H1 (cell line): ENCODE measurements around the gene MAPT. TPM values are rescaled to one million over a fixed set of nuclear protein-coding genes. Genes with fewer than 3 reads are reported as not detected.

ENCODE experiments used
- CTCF ChIA-PET: fragments of 300-600 bp; sonication (Branson Sonifier 250); formaldehyde crosslinking; loops from one replicate; lab custom pipeline; 2021; ENCODE audit not compliant: partially characterized antibody; lab: Charles Lee
- POLR2A ChIA-PET: fragments of 300-600 bp; sonication (Branson Sonifier 250); formaldehyde crosslinking; loops from one replicate; lab custom pipeline; 2021; ENCODE audit warnings: inconsistent platforms; ENCODE audit not compliant: partially characterized antibody; lab: Charles Lee
- DNase-seq, 2 experiments: peaks; one replicate each; pipeline versions ENCODE4 v3.0.0 to v3.0.0-alpha.2; 2010 to 2022; ENCODE audit warnings: low spot score in 2 of 2, low read depth in 1 of 2, mixed read lengths in 1 of 2
- FAIRE-seq: peaks from 2 replicates; lab custom pipeline; 2011; peaks lifted over from hg19 to GRCh38; lab: Jason Lieb, UNC
- H2AFZ ChIP-seq: 2 replicates; pipeline ENCODE4 v1.8.1; 2012; ENCODE audit warnings: low read length, inconsistent platforms
- H2AK5ac ChIP-seq: 2 replicates; pipeline ENCODE4 v1.6.1; 2013; ENCODE audit warnings: low read depth, low read length
- H2BK120ac ChIP-seq: replicated peaks from 2 replicates; pipeline ENCODE3; 2013; ENCODE audit warnings: low read depth, low read length, inconsistent platforms
- H2BK12ac ChIP-seq: 2 replicates; pipeline ENCODE4 v1.6.1; 2013; ENCODE audit warnings: low read depth, low read length
- H2BK15ac ChIP-seq: 2 replicates; pipeline ENCODE4 v1.6.1; 2013; ENCODE audit warnings: low read length
- H2BK20ac ChIP-seq: 2 replicates; pipeline ENCODE4 v1.6.1; 2013; ENCODE audit warnings: low read length
- H2BK5ac ChIP-seq: 2 replicates; pipeline ENCODE4 v1.6.1; 2013; ENCODE audit warnings: low read depth, low read length
- H3K14ac ChIP-seq: 2 replicates; pipeline ENCODE4 v1.6.1; 2013; ENCODE audit warnings: inconsistent platforms; ENCODE audit not compliant: insufficient read length
- H3K18ac ChIP-seq: 2 replicates; pipeline ENCODE4 v1.6.1; 2013; ENCODE audit warnings: low read length; ENCODE audit errors: extremely low read depth
- H3K23ac ChIP-seq: 2 replicates; pipeline ENCODE4 v1.6.1; 2013; ENCODE audit warnings: inconsistent platforms; ENCODE audit not compliant: insufficient read length
- H3K23me2 ChIP-seq: 2 replicates; pipeline ENCODE4 v1.6.1; 2013; ENCODE audit warnings: low read depth, low read length
- H3K27ac ChIP-seq: 2 replicates; pipeline ENCODE4 v1.6.1; 2011; ENCODE audit warnings: low read depth, low read length, inconsistent platforms
- H3K27me3 ChIP-seq, 4 experiments: replicated peaks in 1 of 4; 1 replicate in 1 of 4; 2 replicates in 3 of 4; pipeline versions ENCODE4 v1.6.1 to v1.8.1; 2011 to 2013; ENCODE audit warnings: low read length in 3 of 4, mild to moderate bottlenecking in 3 of 4, inconsistent platforms in 2 of 4, mixed read lengths in 2 of 4, moderate library complexity in 1 of 4; ENCODE audit not compliant: control insufficient read depth in 3 of 4, insufficient read depth in 3 of 4; ENCODE audit errors: extremely low read depth in 1 of 4
- H3K36me3 ChIP-seq, 4 experiments: 2 replicates each; pipeline versions ENCODE4 v1.6.1 to v1.8.1; 2011 to 2013; ENCODE audit warnings: mild to moderate bottlenecking in 4 of 4, low read length in 3 of 4, moderate library complexity in 2 of 4, control low read depth in 1 of 4, inconsistent platforms in 1 of 4; ENCODE audit not compliant: insufficient read depth in 4 of 4, control insufficient read depth in 2 of 4
- H3K4ac ChIP-seq: replicated peaks from 2 replicates; pipeline ENCODE3; 2013; ENCODE audit warnings: low read length, low read depth, mixed read lengths, inconsistent platforms; ENCODE audit not compliant: insufficient read length
- H3K4me1 ChIP-seq, 4 experiments: replicated peaks in 1 of 4; 1 replicate in 1 of 4; 2 replicates in 3 of 4; pipeline versions ENCODE4 v1.6.1 to v1.8.1; 2011 to 2013; ENCODE audit warnings: low read length in 3 of 4, inconsistent platforms in 2 of 4, mixed read lengths in 1 of 4; ENCODE audit not compliant: insufficient read depth in 4 of 4, control insufficient read depth in 3 of 4
- H3K4me2 ChIP-seq, 2 experiments: 2 replicates each; pipeline versions ENCODE4 v1.6.1 to v1.8.1; 2011 to 2013; ENCODE audit warnings: low read depth in 2 of 2, low read length in 2 of 2, control low read depth in 1 of 2, inconsistent platforms in 1 of 2, mild to moderate bottlenecking in 1 of 2; ENCODE audit not compliant: insufficient read depth in 1 of 2
- H3K4me3 ChIP-seq, 4 experiments: fragments of 200-600, 300-600 bp in 1 of 4; sonication (generic), shearing (Covaris generic), sonication (Bioruptor Twin) in 1 of 4; 2 replicates each; pipeline versions ENCODE4 v1.5.1 to v1.8.1; 2011 to 2016; ENCODE audit warnings: low read length in 4 of 4, low read depth in 3 of 4, control low read depth in 2 of 4, inconsistent platforms in 2 of 4, mild to moderate bottlenecking in 2 of 4, mixed read lengths in 1 of 4, moderate library complexity in 1 of 4; ENCODE audit not compliant: insufficient read depth in 2 of 4; ENCODE audit errors: extremely low read depth in 1 of 4
- H3K56ac ChIP-seq: replicated peaks from 2 replicates; pipeline ENCODE3; 2013; ENCODE audit warnings: low read depth, mild to moderate bottlenecking, mixed read lengths, low read length, inconsistent platforms; ENCODE audit not compliant: insufficient read length
- H3K79me1 ChIP-seq: 2 replicates; pipeline ENCODE4 v1.6.1; 2013; ENCODE audit warnings: low read depth, low read length, control low read depth
- H3K79me2 ChIP-seq, 2 experiments: 2 replicates each; pipeline versions ENCODE4 v1.6.1 to v1.8.1; 2012 to 2013; ENCODE audit warnings: low read length in 2 of 2, mild to moderate bottlenecking in 2 of 2, inconsistent platforms in 1 of 2; ENCODE audit not compliant: insufficient read depth in 2 of 2, control insufficient read depth in 1 of 2
- H3K9ac ChIP-seq, 4 experiments: replicated peaks in 1 of 4; 1 replicate in 1 of 4; 2 replicates in 3 of 4; pipeline versions ENCODE4 v1.6.1 to v1.8.1; 2011 to 2013; ENCODE audit warnings: low read depth in 3 of 4, low read length in 3 of 4, control low read depth in 2 of 4, mild to moderate bottlenecking in 2 of 4, moderate library complexity in 2 of 4, inconsistent platforms in 1 of 4; ENCODE audit errors: extremely low read depth in 1 of 4
- H3K9me3 ChIP-seq, 2 experiments: 2 replicates each; pipeline versions ENCODE4 v1.6.1 to v1.8.1; 2012 to 2013; ENCODE audit warnings: mild to moderate bottlenecking in 2 of 2, moderate library complexity in 2 of 2, control low read depth in 1 of 2, inconsistent platforms in 1 of 2, low read depth in 1 of 2, low read length in 1 of 2, mixed read lengths in 1 of 2; ENCODE audit not compliant: insufficient read depth in 2 of 2
- H4K20me1 ChIP-seq, 2 experiments: replicated peaks in 1 of 2; 2 replicates each; pipeline versions ENCODE3 to v1.8.1; 2011 to 2013; ENCODE audit warnings: inconsistent platforms in 2 of 2, low read length in 2 of 2, mild to moderate bottlenecking in 1 of 2; ENCODE audit not compliant: insufficient read depth in 2 of 2, control insufficient read depth in 1 of 2
- H4K5ac ChIP-seq: 2 replicates; pipeline ENCODE4 v1.6.1; 2013; ENCODE audit warnings: low read length, low read depth, mixed read lengths, inconsistent platforms; ENCODE audit not compliant: insufficient read length
- H4K8ac ChIP-seq: 2 replicates; pipeline ENCODE4 v1.8.0; 2013; ENCODE audit warnings: mild to moderate bottlenecking, moderate library complexity, low read length, inconsistent platforms; ENCODE audit not compliant: insufficient read depth; ENCODE audit errors: extremely low read depth
- H4K91ac ChIP-seq: replicated peaks from 2 replicates; pipeline ENCODE3; 2013; ENCODE audit warnings: low read length, mixed read lengths, inconsistent platforms; ENCODE audit not compliant: insufficient read length
- ASH2L ChIP-seq: fragments of 200-600, 300-600 bp; sonication (generic); IDR thresholded peaks from one replicate; pipeline ENCODE4 v1.7.1; 2017; ENCODE audit warnings: low read length
- BCL11A ChIP-seq, 2 experiments: IDR thresholded peaks; one replicate each; pipeline ENCODE4 v1.6.1; 2011; ENCODE audit warnings: low read depth in 2 of 2, low read length in 2 of 2, mild to moderate bottlenecking in 2 of 2
- CHD1 ChIP-seq: IDR thresholded peaks from 2 replicates; pipeline ENCODE4 v1.6.1; 2012; ENCODE audit warnings: low read depth, low read length, improper control_type of control experiment
- GTF2F1 ChIP-seq: IDR thresholded peaks from 2 replicates; pipeline ENCODE4 v1.6.1; 2012; ENCODE audit warnings: low read depth, low read length, improper control_type of control experiment, borderline replicate concordance
- KDM5A ChIP-seq: fragments of 200-600 bp; IDR thresholded peaks from 2 replicates; pipeline ENCODE4 v1.7.1; 2012; ENCODE audit warnings: mild to moderate bottlenecking, low read length, inconsistent platforms, mixed read lengths
- MAFK ChIP-seq: IDR thresholded peaks from 2 replicates; pipeline ENCODE4 v1.6.1; 2012; ENCODE audit warnings: low read depth, mild to moderate bottlenecking, improper control_type of control experiment, low read length
- POLR2A ChIP-seq, 2 experiments: IDR thresholded peaks; 1 replicate in 1 of 2; 2 replicates in 1 of 2; pipeline ENCODE4 v1.6.1; 2011; ENCODE audit warnings: low read depth in 2 of 2, low read length in 2 of 2, mild to moderate bottlenecking in 2 of 2; ENCODE audit errors: control extremely low read depth in 1 of 2
- POLR2AphosphoS5 ChIP-seq: IDR thresholded peaks from 2 replicates; pipeline ENCODE4 v1.6.1; 2011; ENCODE audit warnings: low read depth, low read length
- SIX5 ChIP-seq: IDR thresholded peaks from 2 replicates; pipeline ENCODE4 v1.6.1; 2011; ENCODE audit warnings: mild to moderate bottlenecking, low read depth, low read length
- SP2 ChIP-seq: IDR thresholded peaks from 2 replicates; pipeline ENCODE4 v1.6.1; 2012; ENCODE audit warnings: mild to moderate bottlenecking, low read length, inconsistent platforms
- YY1 ChIP-seq: IDR thresholded peaks from 2 replicates; pipeline ENCODE4 v1.6.1; 2011; ENCODE audit warnings: low read depth, mild to moderate bottlenecking, low read length
- WGBS, 2 experiments: shearing (Covaris generic) in 1 of 2; methylation state at CpG; one replicate each; pipeline versions ENCODE4 v1.1.6 to v1.1.7; 2013 to 2015; ENCODE audit warnings: low lambda C conversion rate in 2 of 2, mixed read lengths in 2 of 2, inconsistent platforms in 1 of 2, low coverage in 1 of 2, missing lambda C conversion rate in 1 of 2; ENCODE audit not compliant: insufficient replicate concordance in 2 of 2, insufficient coverage in 1 of 2, insufficient read length in 1 of 2; ENCODE audit errors: extremely low coverage in 1 of 2, missing lambda C conversion rate in 1 of 2; 5-methylcytosine and 5-hydroxymethylcytosine counted together
- polyA plus RNA-seq, 7 experiments: library from polyadenylated mRNA; depleted of rRNA in 3 of 7; stranded (reverse) in 5 of 7; unstranded in 2 of 7; fragments of >200 nt in 5 of 7; fragments of 200-250 nt in 2 of 7; gene quantifications; 1 replicate in 5 of 7; 2 replicates in 1 of 7; 4 replicates in 1 of 7; pipeline versions ENCODE4 v1.2.1 to v1.2.3, GENCODE V29; 2011 to 2013; ENCODE audit warnings: missing spikeins in 2 of 7, mixed read lengths in 2 of 7
- total RNA-seq: library from RNA; stranded (reverse); fragmentation: NEBNext Ultra II Directional; extraction: Animal tissue kit (Norgen Biotek cat#: 25700); gene quantifications from 2 replicates; pipeline ENCODE4 v1.2.1, GENCODE V29; 2021
- TF ChIP-seq, protein P1 (sequence below): IDR thresholded peaks from 2 replicates; pipeline ENCODE4 v1.6.1; 2011; ENCODE audit warnings: low read depth, mild to moderate bottlenecking, low read length; ENCODE audit not compliant: insufficient read depth

Gene MAPT
- total and polyA plus RNA-seq, 2 of the 8 experiments (the other 6 are each of a cell fraction or from before 2014, with no cell fraction given) = 0.54 to 1.7 TPM

DNA sequence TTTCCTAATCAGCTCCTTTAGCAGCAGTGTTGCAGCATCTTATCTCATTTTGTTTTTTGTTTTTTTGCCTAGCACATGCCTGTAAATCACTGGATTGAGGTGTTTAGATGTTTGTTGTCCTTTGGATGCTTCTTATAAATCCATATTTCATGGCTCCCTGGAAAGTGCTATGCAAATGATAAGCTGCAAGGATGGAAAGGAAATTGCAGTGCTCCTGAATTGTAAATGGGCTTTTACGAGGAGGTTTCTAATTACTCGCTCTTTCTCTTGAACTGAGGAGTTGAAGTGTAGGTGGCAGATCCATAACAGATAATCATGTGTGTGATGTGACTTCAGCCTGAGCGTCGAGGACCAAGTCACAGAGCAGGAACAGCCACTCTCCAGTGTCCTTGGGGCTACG lies 45.0 kb downstream of the MAPT start:
- Histone ChIP-seq H3K4me3 (no peak overlapping the region), H3K36me3 (no peaks in the 10 kb centered on the region), H3K56ac (no peak overlapping the region), H3K23me2 (no peaks in the 10 kb centered on the region; the same call in 1 of the 2 replicates), H3K9me3 (no peaks in the 10 kb centered on the region), H2BK20ac (no peak overlapping the region), H4K20me1 (no peaks in the 10 kb centered on the region), H3K4me1 (peaks cover 2 to 8% (median 4%) of the 10 kb centered on the region in 4 experiments; a peak in 5 of 7 replicates), H3K4me2 (no peak overlapping the region), H3K27me3 (no peaks in the 10 kb centered on the region), H4K91ac (no peak overlapping the region), H2AK5ac (no peak overlapping the region), H2AFZ (no peak overlapping the region), H3K4ac (no peak overlapping the region), H3K14ac (no peak overlapping the region), H3K79me2 (no peaks in the 10 kb centered on the region), H3K79me1 (no peaks in the 10 kb centered on the region), H4K5ac (no peak overlapping the region), H3K18ac (no peak overlapping the region), H2BK120ac (no peak overlapping the region), H2BK12ac (no peak overlapping the region), H3K9ac (no peak overlapping the region), H3K23ac (no peak overlapping the region), H4K8ac (no peak overlapping the region), H2BK5ac (no peak overlapping the region), H2BK15ac (no peak overlapping the region; the same call in 1 of the 2 replicates), H3K27ac (no peak overlapping the region)
- DNase-seq (no peak), FAIRE-seq (no peak)
- ChIA-PET POLR2A (interaction anchor here (0.9 kb wide), 1 partner anchor 9 kb away, joined by 3 read pairs; no protein-coding TSS in a partner anchor), CTCF (interaction anchor here (1.2 to 1.7 kb wide), 5 partner anchors 10 to 105 kb away, joined by 3 to 15 read pairs (median 3); no protein-coding TSS in a partner anchor)
- no peak for TF ChIP-seq GTF2F1
- no peak for TF ChIP-seq CHD1
- TF ChIP-seq, protein P1, sequence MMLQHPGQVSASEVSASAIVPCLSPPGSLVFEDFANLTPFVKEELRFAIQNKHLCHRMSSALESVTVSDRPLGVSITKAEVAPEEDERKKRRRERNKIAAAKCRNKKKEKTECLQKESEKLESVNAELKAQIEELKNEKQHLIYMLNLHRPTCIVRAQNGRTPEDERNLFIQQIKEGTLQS = no peak
- no peak for TF ChIP-seq ASH2L
- no peak for TF ChIP-seq YY1
- TF ChIP-seq SIX5 = no peak
- no peak for TF ChIP-seq SP2
- TF ChIP-seq BCL11A (IDR thresholded peaks at IDR 0.05; ENCODE audit: low read depth in 2 of 2, low read length in 2 of 2) = no peak
- no peak for TF ChIP-seq POLR2AphosphoS5
- no peak for TF ChIP-seq POLR2A (IDR thresholded peaks at IDR 0.05; ENCODE audit: control extremely low read depth in 1 of 2, low read depth in 2 of 2, low read length in 2 of 2)
- TF ChIP-seq MAFK = no peak
- no peak for TF ChIP-seq KDM5A
- 80% methylated on average over 5 of the region's 5 CpGs; no CpG with 5 or more reads in 1 of the 2 experiments for WGBS, 2 experiments
